DND-41 (cell line): ENCODE data around the gene PXT1.

Experiments used
- ATAC-seq: fragments of 200-7000 bp; cut with Tn5 transposase; 3 replicates; pipeline ENCODE4 v1.9.1; 2021; ENCODE audit warnings: low read depth; ENCODE audit not compliant: insufficient read depth
- DNase-seq: peaks from one replicate; pipeline ENCODE4 v3.0.0-alpha.2; 2020
- H2AFZ ChIP-seq: 2 replicates; pipeline ENCODE4 v1.6.0; 2012; ENCODE audit warnings: low read depth, low read length
- H3K27ac ChIP-seq: 2 replicates; pipeline ENCODE4 v1.5.1; 2012; ENCODE audit warnings: low read length, inconsistent platforms
- H3K27me3 ChIP-seq: fragments of 200-600 bp; sonication (generic); 2 replicates; pipeline ENCODE4 v1.6.0; 2012; ENCODE audit warnings: low read length, mild to moderate bottlenecking, inconsistent platforms; ENCODE audit not compliant: insufficient read depth, poor library complexity
- H3K36me3 ChIP-seq: 2 replicates; pipeline ENCODE4 v1.5.1; 2012; ENCODE audit warnings: low read length, inconsistent platforms; ENCODE audit not compliant: insufficient read depth
- H3K4me1 ChIP-seq: 2 replicates; pipeline ENCODE4 v1.5.1; 2012; ENCODE audit warnings: mild to moderate bottlenecking, low read length; ENCODE audit not compliant: insufficient read depth
- H3K4me2 ChIP-seq: 2 replicates; pipeline ENCODE4 v1.6.0; 2012; ENCODE audit warnings: mild to moderate bottlenecking, moderate library complexity, low read length, inconsistent platforms; ENCODE audit not compliant: insufficient read depth
- H3K4me3 ChIP-seq, 2 experiments: fragments of 200-600 bp in 1 of 2; shearing (Covaris generic) in 1 of 2; 2 replicates each; pipeline ENCODE4 v1.5.1; 2012 to 2016; ENCODE audit warnings: inconsistent platforms in 2 of 2, low read length in 2 of 2, mild to moderate bottlenecking in 2 of 2, low read depth in 1 of 2, moderate library complexity in 1 of 2
- H3K79me2 ChIP-seq: 2 replicates; pipeline ENCODE4 v1.6.0; 2012; ENCODE audit warnings: low read length, inconsistent platforms; ENCODE audit not compliant: insufficient read depth
- H3K9ac ChIP-seq: 2 replicates; pipeline ENCODE4 v1.6.0; 2012; ENCODE audit warnings: low read depth, mild to moderate bottlenecking, inconsistent platforms, low read length, moderate library complexity
- H3K9me3 ChIP-seq: 2 replicates; pipeline ENCODE4 v1.5.1; 2012; ENCODE audit warnings: low read length, moderate library complexity, mild to moderate bottlenecking, inconsistent platforms; ENCODE audit not compliant: insufficient read depth, severe bottlenecking
- H4K20me1 ChIP-seq: 2 replicates; pipeline ENCODE4 v1.6.0; 2012; ENCODE audit warnings: low read length; ENCODE audit not compliant: insufficient read depth
- EZH2 ChIP-seq: IDR thresholded peaks from 3 replicates; pipeline ENCODE4 v1.6.1; 2012; ENCODE audit warnings: borderline replicate concordance, low read depth, mild to moderate bottlenecking, moderate library complexity, low read length, inconsistent platforms; ENCODE audit not compliant: severe bottlenecking
- TF ChIP-seq, protein P1 (sequence below): IDR thresholded peaks from 2 replicates; pipeline ENCODE4 v1.5.1; 2012; ENCODE audit warnings: borderline replicate concordance, low read length, moderate library complexity, mild to moderate bottlenecking; ENCODE audit not compliant: poor library complexity, severe bottlenecking; ENCODE audit errors: extremely low read depth

PXT1 gene

DNA sequence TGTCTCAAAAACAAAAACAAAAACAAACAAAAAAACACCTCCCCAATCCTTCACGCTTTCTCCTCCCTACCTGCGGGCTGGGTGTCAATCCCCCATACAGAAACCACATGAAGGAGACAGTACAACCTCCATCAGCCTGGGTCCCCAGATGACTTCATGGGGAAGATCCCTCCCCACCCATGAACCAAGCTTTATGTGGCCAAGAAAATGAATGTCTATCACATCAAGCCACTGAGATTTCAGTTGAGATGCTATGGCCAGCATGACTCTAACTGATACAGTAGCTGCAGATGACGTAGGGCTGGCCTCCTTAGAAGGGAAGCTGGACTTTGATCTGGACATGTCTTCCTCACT is 84.8 kb downstream of the PXT1 start:
- H3K9me3 ChIP-seq: no peaks in the 10 kb centered on the region
- no peak overlapping the region for H2AFZ ChIP-seq
- peaks cover 5% of the 10 kb centered on the region for H3K27me3 ChIP-seq
- DNase-seq: no peak
- no peak overlapping the region for H3K4me3 ChIP-seq
- no peak overlapping the region for H3K9ac ChIP-seq
- no peaks in the 10 kb centered on the region for H4K20me1 ChIP-seq
- ATAC-seq: no peak
- H3K79me2 ChIP-seq: no peaks in the 10 kb centered on the region
- H3K4me2 ChIP-seq: no peak overlapping the region
- no peak overlapping the region for H3K27ac ChIP-seq
- H3K36me3 ChIP-seq: no peaks in the 10 kb centered on the region
- H3K4me1 ChIP-seq: no peaks in the 10 kb centered on the region
- TF ChIP-seq, protein P1, sequence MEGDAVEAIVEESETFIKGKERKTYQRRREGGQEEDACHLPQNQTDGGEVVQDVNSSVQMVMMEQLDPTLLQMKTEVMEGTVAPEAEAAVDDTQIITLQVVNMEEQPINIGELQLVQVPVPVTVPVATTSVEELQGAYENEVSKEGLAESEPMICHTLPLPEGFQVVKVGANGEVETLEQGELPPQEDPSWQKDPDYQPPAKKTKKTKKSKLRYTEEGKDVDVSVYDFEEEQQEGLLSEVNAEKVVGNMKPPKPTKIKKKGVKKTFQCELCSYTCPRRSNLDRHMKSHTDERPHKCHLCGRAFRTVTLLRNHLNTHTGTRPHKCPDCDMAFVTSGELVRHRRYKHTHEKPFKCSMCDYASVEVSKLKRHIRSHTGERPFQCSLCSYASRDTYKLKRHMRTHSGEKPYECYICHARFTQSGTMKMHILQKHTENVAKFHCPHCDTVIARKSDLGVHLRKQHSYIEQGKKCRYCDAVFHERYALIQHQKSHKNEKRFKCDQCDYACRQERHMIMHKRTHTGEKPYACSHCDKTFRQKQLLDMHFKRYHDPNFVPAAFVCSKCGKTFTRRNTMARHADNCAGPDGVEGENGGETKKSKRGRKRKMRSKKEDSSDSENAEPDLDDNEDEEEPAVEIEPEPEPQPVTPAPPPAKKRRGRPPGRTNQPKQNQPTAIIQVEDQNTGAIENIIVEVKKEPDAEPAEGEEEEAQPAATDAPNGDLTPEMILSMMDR: no peak
- TF ChIP-seq EZH2: no peak

DNA sequence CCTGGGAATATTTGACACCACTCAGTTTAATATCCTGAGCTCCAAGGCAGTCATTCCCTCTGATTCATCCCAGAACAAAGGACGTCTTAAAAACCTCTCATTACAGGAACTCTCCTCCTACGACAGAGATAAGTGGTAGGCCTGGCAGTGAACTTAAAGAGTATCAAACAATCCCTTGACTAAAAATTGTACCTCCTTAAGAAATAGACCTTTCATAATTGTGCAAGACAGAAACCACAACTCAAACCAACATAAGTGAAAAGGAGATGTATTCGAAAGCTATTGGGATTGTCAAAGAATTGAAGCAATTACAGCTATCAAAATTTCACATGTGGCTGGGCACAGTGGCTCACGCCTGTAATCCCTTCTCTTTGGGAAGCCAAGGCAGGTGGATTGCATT is 86.8 kb downstream of the PXT1 start:
- Histone ChIP-seq H3K4me1 (no peaks in the 10 kb centered on the region), H3K4me3 (no peak overlapping the region), H3K9me3 (no peaks in the 10 kb centered on the region), H3K4me2 (no peak overlapping the region), H2AFZ (no peak overlapping the region), H3K9ac (no peak overlapping the region), H3K27me3 (peaks cover 5% of the 10 kb centered on the region), H3K79me2 (no peaks in the 10 kb centered on the region), H3K27ac (no peak overlapping the region), H3K36me3 (no peaks in the 10 kb centered on the region), H4K20me1 (no peaks in the 10 kb centered on the region)
- ATAC-seq: no peak
- no peak for DNase-seq
- TF ChIP-seq, protein P1: no peak
- TF ChIP-seq EZH2: no peak

DNA sequence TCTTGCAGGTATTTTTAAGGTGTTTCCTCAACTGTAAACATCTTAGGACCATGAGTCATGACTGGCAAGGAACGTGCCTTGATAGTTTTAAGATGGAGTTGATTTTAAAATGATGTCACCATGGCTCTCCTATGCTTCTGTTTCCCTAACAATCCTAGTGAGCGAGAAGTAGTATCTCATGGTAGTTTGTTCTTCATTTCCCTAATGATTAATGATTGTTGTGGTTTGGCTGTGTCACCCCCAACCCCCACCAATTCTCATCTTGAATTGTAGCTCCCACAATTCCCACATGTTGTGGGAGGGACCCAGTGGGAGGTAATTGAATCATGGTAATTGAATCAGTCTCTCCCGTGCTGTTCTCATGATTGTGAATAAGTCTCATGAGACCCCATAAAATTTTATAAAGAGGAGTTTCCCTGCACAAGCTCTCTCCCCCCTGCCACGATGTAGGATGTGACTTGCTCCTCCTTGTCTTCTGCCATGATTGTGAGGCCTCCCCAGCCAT is 89.2 kb downstream of the PXT1 start:
- no peak for DNase-seq
- Histone ChIP-seq H3K27me3 (peaks cover 7% of the 10 kb centered on the region), H3K9me3 (no peaks in the 10 kb centered on the region), H3K4me2 (no peak overlapping the region), H3K27ac (no peak overlapping the region), H3K4me3 (no peak overlapping the region), H3K36me3 (no peaks in the 10 kb centered on the region), H3K9ac (no peak overlapping the region), H2AFZ (no peak overlapping the region), H3K4me1 (no peaks in the 10 kb centered on the region), H3K79me2 (no peaks in the 10 kb centered on the region), H4K20me1 (no peaks in the 10 kb centered on the region)
- no peak for ATAC-seq
- TF ChIP-seq, protein P1: no peak
- no peak for TF ChIP-seq EZH2
